ENCODE results near the gene IKBKG.
"Not testable (repeated sequence)": the region's sequence is repeated elsewhere in the genome, so short reads cannot be mapped to it uniquely, and the experiment has no call there.

Gene IKBKG

DNA sequence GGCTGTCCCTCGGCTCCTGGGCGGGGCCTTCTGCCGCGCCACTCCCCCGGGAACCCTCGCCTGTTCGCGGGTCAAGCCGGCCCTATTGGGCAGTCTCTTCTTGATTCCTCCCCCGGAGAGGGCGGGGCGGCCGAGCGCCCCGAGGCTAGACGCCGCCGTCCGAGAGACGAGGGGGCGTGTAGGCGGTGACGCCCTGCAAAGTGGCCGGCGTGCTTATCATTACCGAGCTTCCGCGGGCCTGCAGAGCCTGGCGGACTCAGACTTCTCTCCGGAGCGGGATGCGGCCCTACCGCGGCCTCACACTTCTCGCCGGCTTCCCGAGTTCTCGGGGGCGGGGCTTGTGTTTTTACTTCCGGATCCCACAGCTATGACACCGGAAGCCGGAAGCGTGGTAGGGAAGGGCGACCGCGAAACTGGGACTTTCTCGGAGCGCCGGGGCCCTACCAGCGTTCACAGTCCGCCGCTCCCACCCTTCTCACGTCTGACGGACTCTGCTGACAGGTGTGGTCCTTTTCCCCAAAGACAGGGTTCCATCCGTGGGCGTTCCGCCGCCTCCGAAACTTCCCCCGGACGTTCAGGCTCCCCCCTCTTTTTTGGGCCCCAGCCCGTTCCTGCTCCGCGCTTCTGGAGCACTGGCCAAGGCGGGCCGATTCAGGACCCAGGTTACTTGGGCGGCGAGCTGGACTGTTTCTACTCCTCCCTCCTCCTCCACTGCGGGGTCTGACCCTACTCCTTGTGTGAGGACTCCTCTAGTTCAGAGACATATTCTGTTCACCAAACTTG lies at the start of gene IKBKG:
Gene IKBKG (plus strand): TSS at position 376 of the 783 bp plus-strand sequence. CDS start 4,383 bp downstream, outside the sequence.
- peak; percentile 95 for DNase-seq

- not testable (repeated sequence) for DNase-seq
These were observed 46.0 kb upstream of the IKBKG start for GRCh38 chrX:154501423-154501822.

- DNase-seq = no peak
These were observed 45.3 kb upstream of the IKBKG start for GRCh38 chrX:154502098-154502497.

DNA sequence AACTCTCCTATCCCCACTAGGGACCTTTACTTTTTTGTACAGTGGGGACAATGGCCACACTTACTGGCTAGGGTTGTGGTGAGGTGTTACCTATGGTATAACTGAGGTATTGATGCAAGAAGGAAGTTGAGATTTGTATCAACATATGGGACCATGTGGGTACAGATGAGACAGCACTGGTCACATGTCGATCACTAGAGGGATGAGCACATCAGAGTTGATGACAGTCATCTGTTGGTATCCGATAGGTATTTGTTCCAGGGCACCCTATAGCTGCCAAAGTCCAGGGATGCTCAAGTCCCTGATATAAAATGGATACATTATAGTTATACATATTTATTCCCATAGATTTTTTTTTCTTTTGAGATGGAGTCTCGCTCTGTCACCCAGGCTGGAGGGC lies 44.4 kb upstream of the IKBKG start:
- no peak for DNase-seq

GRCh38 chrX:154505734-154506133 lies 41.7 kb upstream of the IKBKG start:
- DNase-seq = no peak

GRCh38 chrX:154506483-154507332 lies 40.7 kb upstream of the IKBKG start:
- DNase-seq = no peak

DNA sequence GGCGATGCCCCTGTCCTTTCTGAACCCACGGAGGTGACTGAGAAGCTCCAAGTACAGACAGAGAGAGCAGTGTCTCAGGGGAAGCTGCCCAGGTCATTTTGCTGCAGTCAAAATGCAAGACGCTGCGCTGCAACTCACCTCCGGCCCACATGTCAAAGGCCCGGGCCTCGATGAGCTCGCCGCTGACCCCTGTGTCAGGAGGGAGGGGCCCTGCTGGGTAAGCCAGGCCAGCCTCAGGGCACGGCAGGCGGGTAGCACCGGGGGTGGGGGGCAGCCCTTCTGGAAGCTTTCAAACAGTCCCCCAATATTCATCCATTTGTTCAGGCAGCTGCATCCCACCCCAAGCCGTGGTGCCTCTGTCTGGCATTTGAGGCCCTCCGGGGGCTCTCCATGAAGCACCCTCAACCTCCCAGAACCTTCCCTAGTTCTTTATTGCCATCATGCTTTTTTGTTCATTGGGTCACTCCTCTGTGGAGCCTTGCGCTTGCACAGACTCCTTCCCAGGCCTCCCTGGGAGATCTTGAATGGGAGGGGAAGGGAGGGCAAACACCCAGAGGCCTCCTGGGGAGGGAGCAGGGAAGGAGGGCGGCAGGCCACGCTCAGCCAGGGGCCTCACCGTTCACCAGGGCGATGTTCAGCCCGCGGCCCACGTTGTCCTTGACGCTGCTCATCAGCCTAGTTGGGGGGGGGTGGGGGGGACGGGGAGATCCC lies 39.6 kb upstream of the IKBKG start:
- DNase-seq = no peak

DNA sequence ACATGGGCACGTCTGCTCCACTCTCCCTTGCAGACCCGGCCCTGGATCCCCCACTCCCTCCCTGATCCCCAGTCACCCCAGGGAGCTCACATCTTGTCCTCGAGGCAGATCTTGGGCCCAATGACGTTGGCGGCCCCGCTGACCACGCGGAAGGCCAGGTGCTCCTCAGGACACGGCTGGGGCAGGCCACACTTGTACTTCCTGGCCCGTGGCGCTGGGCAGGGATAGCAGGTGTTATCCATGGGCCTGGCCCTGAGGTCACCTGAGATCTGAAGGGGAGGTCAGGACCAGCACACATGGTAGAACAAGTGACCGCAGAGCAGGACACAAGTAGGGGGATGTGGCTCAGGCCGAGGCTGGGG lies 39.1 kb upstream of the IKBKG start:
- no peak for DNase-seq

- no peak for DNase-seq
These were observed 38.0 kb upstream of the IKBKG start for GRCh38 chrX:154509455-154509854.

DNA sequence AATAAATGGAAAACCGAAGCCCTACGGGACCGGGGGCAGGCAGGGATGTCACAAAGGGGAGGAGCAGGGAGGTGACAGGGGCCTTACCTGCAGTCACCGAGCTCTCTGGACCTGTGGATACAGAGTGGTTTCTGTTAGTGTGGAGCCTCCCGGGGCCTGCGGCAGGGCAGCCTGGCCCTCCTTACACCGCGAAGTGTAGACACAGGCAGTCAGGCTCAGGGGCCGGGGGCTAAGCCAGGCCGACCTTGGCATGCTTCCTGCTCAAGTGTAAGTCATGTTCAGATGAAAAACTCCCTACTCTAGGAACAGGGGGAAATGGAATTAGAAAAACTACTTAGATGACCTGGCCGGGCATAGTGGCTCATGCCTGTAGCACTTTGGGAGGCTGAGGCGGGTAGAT lies 35.7 kb upstream of the IKBKG start:
- DNase-seq = no peak

GRCh38 chrX:154512879-154513553 lies 34.4 kb upstream of the IKBKG start:
- no peak for DNase-seq

GRCh38 chrX:154513716-154514115 lies 33.7 kb upstream of the IKBKG start:
- DNase-seq = no peak

DNA sequence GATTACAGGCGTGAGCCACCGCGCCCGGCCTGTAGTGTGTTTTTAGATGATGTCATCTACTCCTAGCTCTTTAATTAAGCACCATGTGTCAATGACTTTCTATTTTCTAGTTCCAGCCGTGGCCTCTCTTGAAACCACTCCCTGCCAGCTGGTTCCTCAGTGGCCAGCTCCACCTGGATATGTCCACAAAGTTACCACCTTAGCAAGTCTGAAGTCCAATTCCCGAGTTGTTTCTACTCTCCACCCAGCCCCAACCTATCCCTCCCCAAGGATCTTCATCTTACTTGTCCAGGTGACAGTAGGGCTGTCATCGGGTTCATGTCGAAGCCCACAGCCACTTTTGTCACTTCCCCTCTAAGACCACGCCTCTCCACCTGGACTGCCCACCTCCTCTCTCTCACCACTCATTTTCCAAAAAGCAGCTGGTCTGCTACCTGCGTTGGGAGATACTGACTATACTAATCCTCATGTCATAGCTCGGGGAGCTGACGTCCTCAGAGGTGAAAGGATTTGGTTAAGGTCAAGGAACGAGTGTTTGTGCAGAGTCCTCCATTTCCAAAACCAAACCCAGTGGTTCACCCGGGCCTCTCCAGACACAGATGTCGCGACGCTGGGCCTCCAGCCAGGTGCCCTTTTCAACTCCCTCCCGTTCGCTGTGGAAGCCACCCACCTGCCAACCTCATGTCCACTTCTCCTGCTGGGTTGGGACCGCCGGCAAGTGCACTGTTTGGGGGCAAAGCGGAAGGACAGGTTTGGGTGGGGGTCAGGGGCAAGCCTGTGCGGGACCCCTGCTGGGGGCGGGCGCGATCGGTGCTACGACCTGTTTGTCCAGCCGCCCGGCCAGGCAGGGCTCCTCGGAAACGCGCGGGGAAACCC lies 32.1 kb upstream of the IKBKG start:
- no peak for DNase-seq

- peak; percentile 96 for DNase-seq
These were observed 31.3 kb upstream of the IKBKG start, which contains the start of gene FAM3A for GRCh38 chrX:154515966-154516655. TSS of gene FAM3A (minus strand) at chrX:154516232. CDS start at chrX:154515772, 460 bp downstream.

DNA sequence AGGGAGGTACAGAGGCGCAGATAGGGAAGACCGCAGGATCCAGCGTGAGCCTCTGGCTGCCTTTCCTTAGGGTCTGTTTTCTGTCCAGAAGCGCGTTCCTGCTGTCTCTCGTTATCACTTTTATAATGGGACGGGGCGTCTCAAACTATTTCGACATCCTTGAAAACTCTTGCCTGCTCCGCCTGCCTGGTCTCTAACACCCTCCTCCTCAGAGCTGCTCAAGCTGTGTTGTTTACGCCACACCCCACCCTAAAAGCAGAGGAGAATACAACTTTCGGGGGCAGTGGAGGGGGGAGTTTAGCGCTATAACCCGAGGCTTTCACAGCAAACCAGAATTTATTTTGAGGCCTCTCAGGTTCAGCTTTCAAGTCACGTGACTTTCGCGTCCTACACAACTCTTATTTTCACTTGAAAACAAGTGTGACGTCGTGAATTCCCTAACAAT lies 30.7 kb upstream of the IKBKG start:
- DNase-seq = no peak

GRCh38 chrX:154517101-154517781 lies 30.2 kb upstream of the IKBKG start:
- DNase-seq = no peak

GRCh38 chrX:154519389-154519788 lies 28.0 kb upstream of the IKBKG start:
- DNase-seq = no peak

DNA sequence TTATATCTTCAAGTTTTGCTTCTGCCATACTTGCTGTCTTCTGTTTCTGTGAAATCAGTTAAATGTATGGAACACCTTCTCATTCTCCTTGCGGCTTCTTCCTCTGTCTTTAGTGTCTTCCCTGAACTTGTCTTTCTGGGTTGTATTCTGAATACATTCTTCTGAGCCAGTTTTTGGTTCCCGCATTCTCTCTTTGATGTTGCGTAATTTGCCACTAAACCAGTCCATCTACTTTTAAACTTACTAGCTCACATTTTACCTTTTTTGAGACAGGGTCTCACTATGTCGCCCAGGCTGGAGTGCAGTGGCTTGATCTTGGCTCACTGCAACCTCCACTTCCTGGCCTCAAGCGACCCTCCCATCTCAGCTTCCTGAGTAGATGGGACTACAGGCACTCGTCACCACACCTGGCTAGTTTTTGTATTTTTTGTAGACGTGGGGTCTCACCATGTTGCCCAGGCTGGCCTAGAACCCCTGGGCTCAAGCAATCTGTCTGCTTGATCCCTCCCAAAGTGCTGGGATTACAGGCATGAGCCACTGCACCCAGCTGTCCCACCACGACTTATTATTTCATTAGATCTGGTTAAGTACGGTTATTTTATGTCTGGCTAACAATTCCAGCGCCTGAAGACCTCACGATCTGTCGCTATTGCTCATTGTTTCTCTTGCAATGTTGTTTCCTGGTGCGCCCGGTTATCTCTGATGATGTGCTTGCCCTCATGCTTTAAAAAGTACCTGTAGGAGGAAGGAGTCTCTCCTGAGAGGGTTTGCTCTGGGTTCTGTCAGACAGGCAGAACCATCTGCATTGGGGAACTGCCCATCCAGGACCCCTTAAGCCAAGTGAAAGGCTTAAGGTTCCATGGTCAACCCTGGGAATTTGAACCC lies 21.6 kb upstream of the IKBKG start:
- DNase-seq = no peak
